Activated CD8-positive, alpha-beta memory T cell treated with anti-CD3 and anti-CD28 coated beads, Interleukin-2, amount 50 U/mL, for 24 hours (primary cell): Measurements from ENCODE around the gene TNFRSF25.

Experiments used
- DNase-seq: peaks from one replicate; pipeline ENCODE4 v3.0.0-alpha.2; 2020; ENCODE audit errors: extremely low read depth

The TNFRSF25 gene

GRCh38 chr1:6418668-6419396 is 47.1 kb downstream of the TNFRSF25 start:
- DNase-seq, result no peak

DNA sequence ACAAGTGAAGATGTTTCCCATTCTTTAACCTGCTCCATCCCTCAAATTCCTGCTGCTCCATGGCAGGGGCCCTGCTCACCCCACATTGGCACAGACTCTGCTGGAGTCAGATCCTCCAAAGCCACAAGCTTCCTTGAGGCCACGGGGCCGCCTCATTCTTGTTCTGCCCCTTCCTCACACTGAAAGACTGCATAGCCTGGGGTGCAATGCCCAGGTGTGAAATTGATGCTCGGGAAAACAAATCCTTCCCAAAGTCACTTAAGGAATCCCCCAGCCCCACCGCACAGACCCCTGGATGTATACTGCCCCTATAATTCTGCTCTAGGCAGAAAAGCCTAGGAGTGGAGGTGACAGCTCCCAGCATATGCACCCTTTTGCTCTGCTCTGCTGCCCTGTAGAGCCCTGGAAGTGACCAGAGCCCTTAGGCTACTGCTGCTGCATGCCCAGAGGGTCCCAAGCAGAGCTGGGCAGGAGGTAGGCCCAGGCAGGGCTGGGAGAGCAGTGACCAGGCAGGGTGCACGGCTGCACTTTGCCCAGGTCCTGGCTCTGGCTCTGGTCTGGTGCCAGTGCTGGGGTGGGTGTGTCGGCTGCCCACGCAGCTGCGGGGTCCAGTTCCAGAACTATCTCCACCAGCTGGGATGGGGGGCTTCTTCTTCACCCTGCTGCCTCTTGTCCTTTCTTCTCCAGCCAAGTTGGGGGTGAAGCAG is 47.9 kb downstream of the TNFRSF25 start:
- DNase-seq, result no peak

DNA sequence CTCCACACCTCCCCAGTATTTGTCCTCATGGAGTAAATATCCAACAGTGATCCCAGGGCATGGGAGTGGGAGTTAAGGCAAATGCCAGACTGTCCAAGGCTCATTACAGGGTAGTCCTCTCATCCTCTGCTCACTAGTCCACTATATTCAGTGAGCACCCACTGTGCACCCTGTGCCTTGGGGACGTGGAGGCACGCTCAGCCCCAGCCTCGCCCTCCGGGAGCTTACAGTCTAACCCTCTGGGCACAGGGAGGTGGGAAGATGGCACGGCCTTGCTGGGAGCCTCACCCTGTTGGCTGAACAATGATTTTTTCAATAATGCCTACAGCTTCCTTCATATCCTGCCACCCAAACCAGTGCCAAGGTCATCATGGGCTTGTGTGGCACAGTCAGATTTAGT is 49.1 kb downstream of the TNFRSF25 start:
- DNase-seq, result no peak

DNA sequence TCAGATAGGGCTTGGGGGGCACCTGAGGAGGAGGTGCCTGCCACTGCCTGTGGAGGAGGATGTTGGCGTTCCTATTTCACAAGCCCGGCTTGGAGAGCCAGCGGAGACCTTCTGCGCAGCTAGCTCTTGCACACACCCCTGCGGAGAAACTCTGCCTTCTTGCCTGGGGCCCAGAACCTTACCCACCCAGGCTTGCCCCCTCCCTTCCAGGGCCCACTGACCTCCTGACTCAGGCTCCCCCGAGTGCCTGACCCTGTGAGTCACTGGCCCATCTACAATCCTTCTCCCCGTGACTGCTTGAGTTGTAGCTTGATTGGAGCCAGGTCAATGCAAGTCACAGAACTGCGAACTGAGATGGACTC is 49.7 kb downstream of the TNFRSF25 start:
- DNase-seq, result no peak

- no peak for DNase-seq
Observed at GRCh38 chr1:6414881-6415626, 50.9 kb downstream of the TNFRSF25 start.

DNA sequence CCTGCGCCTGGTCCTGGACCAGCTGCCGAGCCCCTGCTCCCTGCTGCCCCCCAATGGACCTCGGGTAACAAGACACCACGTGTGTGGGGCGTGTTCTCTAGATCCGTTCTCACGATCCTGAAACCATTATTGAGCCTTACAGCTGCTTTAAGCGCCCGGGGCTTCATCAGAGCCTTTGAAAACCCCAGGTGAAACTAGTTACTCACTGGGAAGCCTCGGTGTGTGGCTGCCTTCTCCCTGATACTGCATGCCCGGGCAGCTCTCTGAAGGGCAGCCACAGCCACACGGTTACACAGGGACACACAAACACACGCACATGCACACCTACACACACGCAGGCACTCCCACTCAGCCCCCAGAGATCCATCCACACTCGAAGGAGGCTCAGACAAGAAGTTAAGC is 51.5 kb downstream of the TNFRSF25 start:
- no peak for DNase-seq

DNA sequence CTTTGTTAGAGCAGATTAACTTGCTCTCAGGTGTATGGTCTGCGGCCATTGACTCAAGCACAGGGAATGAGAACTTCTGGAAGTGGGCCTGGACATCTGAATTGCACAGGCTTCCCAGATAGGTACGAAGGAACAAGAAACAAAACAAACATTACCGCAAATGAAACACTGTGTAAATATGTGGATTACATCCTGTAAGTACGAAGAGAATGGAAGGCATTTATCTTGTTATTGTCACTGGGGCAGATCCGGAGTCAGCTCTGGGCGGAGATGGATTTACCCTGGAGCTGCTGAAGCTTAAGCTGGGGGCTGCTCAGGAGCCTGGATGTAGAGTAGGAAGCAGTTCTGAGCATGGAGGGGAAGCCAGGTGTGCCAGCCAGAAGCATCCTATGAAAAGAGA is 53.1 kb downstream of the TNFRSF25 start:
- DNase-seq, result no peak
